Measurements from ENCODE around the gene SLC22A12.
A peak's percentile ranks its signal among the peaks of the same experiment; 100 is the strongest.

The SLC22A12 gene

DNA sequence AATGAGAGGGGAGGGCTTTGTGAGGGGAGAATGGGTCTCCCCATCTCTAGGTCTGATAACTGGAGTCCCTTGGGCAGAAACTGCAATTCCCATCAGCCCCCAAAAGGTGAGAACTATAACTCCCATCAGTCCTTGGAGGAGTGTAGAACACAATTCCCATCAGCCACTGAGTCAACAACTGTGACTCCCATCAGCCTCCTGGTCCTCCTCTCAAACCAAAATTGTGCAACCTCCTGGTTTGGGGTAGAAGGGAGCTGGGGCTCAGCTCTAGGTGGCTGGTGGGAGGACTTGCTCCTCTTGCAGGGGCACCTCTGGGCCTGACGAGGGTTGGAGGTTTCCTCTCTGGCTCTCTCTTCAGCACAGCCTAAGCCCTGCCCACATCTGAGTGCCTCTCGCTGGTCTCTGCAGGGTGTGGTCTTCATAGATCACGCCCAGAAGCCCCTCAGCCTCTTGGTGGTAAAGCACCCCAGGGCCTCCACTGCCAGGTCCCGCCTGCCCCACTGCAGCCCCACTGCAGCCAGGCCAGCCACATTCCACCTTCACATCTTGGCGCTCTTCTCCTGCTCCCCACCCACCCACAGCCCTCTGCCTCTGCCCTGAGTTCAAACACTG, 18.5 kb downstream of the SLC22A12 start:
- TF ChIP-seq YY1 (IDR thresholded peaks at IDR 0.05; ENCODE audit: low read depth) = no peak
- TF ChIP-seq CEBPB (IDR thresholded peaks at IDR 0.05) = 0 out of 2 replicates have a peak, but pooled peaks have one; percentile 26

DNA sequence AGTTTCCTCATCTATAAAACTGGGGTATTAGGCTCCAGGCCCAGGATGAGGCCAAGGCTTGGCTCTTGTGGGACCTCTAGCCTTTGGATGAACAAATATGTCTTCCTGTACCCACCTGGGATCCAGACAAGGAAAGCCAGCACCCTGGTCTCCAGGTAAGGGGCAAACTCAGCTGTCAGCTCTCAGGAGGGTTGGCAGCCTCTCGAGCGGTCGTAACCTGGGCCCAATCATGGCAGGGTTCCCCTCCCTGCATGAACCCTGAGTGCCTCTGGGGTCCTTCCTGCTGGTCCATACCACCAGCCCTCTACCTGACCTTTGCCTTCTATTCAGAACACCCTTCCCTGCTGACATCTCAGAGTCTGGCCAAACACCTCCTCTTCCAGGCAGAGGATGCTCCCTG, 19.6 kb downstream of the SLC22A12 start:
- TF ChIP-seq EGR1 (IDR thresholded peaks at IDR 0.05) (no peak), ZBTB7A (IDR thresholded peaks at IDR 0.05; ENCODE audit: low read depth) (no peak), EP300 (IDR thresholded peaks at IDR 0.05; ENCODE audit: borderline replicate concordance) (no peak), MAX (IDR thresholded peaks at IDR 0.05) (no peak), TCF12 (IDR thresholded peaks at IDR 0.05; ENCODE audit: low read depth) (no peak), TAF1 (IDR thresholded peaks at IDR 0.05; ENCODE audit: low read depth) (no peak), YY1 (IDR thresholded peaks at IDR 0.05; ENCODE audit: low read depth) (no peak), CEBPB (IDR thresholded peaks at IDR 0.05) (no peak), NFIC (IDR thresholded peaks at IDR 0.05) (no peak), FOXM1 (IDR thresholded peaks at IDR 0.05; ENCODE audit: borderline replicate concordance, low read depth) (no peak)
- TF ChIP-seq, protein P1, sequence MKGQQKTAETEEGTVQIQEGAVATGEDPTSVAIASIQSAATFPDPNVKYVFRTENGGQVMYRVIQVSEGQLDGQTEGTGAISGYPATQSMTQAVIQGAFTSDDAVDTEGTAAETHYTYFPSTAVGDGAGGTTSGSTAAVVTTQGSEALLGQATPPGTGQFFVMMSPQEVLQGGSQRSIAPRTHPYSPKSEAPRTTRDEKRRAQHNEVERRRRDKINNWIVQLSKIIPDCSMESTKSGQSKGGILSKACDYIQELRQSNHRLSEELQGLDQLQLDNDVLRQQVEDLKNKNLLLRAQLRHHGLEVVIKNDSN (IDR thresholded peaks at IDR 0.05) = no peak
- TF ChIP-seq, protein P2, sequence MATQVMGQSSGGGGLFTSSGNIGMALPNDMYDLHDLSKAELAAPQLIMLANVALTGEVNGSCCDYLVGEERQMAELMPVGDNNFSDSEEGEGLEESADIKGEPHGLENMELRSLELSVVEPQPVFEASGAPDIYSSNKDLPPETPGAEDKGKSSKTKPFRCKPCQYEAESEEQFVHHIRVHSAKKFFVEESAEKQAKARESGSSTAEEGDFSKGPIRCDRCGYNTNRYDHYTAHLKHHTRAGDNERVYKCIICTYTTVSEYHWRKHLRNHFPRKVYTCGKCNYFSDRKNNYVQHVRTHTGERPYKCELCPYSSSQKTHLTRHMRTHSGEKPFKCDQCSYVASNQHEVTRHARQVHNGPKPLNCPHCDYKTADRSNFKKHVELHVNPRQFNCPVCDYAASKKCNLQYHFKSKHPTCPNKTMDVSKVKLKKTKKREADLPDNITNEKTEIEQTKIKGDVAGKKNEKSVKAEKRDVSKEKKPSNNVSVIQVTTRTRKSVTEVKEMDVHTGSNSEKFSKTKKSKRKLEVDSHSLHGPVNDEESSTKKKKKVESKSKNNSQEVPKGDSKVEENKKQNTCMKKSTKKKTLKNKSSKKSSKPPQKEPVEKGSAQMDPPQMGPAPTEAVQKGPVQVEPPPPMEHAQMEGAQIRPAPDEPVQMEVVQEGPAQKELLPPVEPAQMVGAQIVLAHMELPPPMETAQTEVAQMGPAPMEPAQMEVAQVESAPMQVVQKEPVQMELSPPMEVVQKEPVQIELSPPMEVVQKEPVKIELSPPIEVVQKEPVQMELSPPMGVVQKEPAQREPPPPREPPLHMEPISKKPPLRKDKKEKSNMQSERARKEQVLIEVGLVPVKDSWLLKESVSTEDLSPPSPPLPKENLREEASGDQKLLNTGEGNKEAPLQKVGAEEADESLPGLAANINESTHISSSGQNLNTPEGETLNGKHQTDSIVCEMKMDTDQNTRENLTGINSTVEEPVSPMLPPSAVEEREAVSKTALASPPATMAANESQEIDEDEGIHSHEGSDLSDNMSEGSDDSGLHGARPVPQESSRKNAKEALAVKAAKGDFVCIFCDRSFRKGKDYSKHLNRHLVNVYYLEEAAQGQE (IDR thresholded peaks at IDR 0.05; ENCODE audit: low read depth) = no peak

DNA sequence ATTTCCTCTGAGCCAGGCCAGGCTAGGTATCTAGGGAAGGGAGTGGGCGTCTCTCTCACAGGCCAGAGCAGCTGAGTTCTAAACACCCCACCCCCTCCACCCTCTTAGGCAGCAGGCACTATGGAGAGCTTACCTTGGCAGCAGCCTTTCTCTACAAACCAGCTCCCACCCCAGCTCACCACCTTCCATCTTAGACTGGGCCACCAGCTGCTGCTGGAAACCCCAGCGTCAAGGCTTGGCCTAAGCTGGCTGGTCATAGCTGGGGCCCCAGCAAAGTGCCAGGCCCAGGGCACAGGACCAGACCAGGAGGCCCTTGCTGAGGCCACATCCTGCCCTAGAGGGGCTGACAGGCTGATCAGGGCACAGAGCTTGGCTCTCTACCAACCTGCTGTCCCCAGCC, 20.2 kb downstream of the SLC22A12 start:
- no peak for TF ChIP-seq TEAD4 (IDR thresholded peaks at IDR 0.05)
- no peak for TF ChIP-seq RAD21 (IDR thresholded peaks at IDR 0.05; ENCODE audit: low read depth)
- TF ChIP-seq FOXM1 (IDR thresholded peaks at IDR 0.05; ENCODE audit: borderline replicate concordance, low read depth) = no peak
- TF ChIP-seq, protein P2 (IDR thresholded peaks at IDR 0.05; ENCODE audit: low read depth) = no peak
- TF ChIP-seq EP300 (IDR thresholded peaks at IDR 0.05; ENCODE audit: borderline replicate concordance) = no peak
- no peak for TF ChIP-seq TCF12 (IDR thresholded peaks at IDR 0.05; ENCODE audit: low read depth)
- TF ChIP-seq EGR1 (IDR thresholded peaks at IDR 0.05) = no peak
- TF ChIP-seq NFIC (IDR thresholded peaks at IDR 0.05) = no peak
- no peak for TF ChIP-seq ZBTB7A (IDR thresholded peaks at IDR 0.05; ENCODE audit: low read depth)
- TF ChIP-seq CREB1 (IDR thresholded peaks at IDR 0.05; ENCODE audit: low read depth) = no peak
- no peak for TF ChIP-seq MAX (IDR thresholded peaks at IDR 0.05)
- TF ChIP-seq, protein P1 (IDR thresholded peaks at IDR 0.05) = no peak
- no peak for TF ChIP-seq CEBPB (IDR thresholded peaks at IDR 0.05)
- no peak for TF ChIP-seq TAF1 (IDR thresholded peaks at IDR 0.05; ENCODE audit: low read depth)
- no peak for TF ChIP-seq YY1 (IDR thresholded peaks at IDR 0.05; ENCODE audit: low read depth)

DNA sequence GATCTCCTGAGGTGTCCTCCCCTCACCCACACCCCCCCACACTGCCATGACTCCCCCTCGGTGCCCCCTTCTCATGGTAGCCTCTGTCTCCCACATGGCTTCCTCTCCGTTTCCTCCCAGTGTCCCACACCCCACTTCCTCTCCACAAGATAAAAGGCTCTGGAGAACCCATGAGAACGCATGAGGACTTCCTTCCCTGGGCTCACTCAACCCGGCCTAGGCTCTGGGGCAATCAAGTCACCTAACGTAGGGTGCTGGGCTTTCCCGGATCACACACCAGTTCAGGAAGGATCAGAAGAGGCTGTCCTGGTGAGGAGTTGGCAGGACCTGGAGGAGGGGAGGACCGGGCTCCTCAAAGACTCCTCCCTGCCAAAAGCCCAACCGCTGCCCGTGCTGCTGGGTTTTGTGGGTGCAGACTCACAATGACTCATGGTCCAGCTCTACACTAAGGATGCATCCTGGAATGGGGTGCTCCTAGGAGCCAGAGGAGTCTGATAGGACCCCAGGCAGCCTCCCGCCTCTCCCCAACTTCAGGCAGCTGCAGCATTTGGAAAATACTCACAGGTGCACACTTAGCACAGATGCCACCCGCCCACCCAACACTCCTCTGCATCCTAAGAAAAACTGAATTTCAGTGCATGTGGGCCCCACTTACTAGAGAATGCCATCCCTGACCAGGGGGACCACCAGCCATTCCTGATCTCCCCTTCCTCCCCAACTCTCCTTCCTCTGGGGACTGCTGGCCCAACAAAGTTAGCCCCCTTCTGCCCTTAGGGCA, 21.0 kb downstream of the SLC22A12 start:
- TF ChIP-seq CEBPB (IDR thresholded peaks at IDR 0.05) (no peak), EGR1 (IDR thresholded peaks at IDR 0.05) (no peak), MAX (IDR thresholded peaks at IDR 0.05) (no peak), TAF1 (IDR thresholded peaks at IDR 0.05; ENCODE audit: low read depth) (no peak), TEAD4 (IDR thresholded peaks at IDR 0.05) (no peak), YY1 (IDR thresholded peaks at IDR 0.05; ENCODE audit: low read depth) (no peak), NFIC (IDR thresholded peaks at IDR 0.05) (no peak), RAD21 (IDR thresholded peaks at IDR 0.05; ENCODE audit: low read depth) (no peak), ZBTB7A (IDR thresholded peaks at IDR 0.05; ENCODE audit: low read depth) (no peak), FOXM1 (IDR thresholded peaks at IDR 0.05; ENCODE audit: borderline replicate concordance, low read depth) (no peak)
- TF ChIP-seq, protein P1 (IDR thresholded peaks at IDR 0.05) = no peak
- TF ChIP-seq, protein P2 (IDR thresholded peaks at IDR 0.05; ENCODE audit: low read depth) = no peak
